RWPE1 (cell line): ENCODE results near the gene ZMYM1.

Experiments used
- CTCF ChIA-PET: fragments of 350-600 bp; sonication (Branson Sonifier 250); formaldehyde crosslinking; extraction: SDS; loops from one replicate; lab custom pipeline; 2021; lab: Yijun Ruan, JAX
- POLR2A ChIA-PET: fragments of 400-600 bp; formaldehyde crosslinking; extraction: SDS; loops from one replicate; lab custom pipeline; 2020; ENCODE audit warnings: antibody characterized with exemption; ENCODE audit not compliant: low non-redundant PET; lab: Yijun Ruan, JAX
- DNase-seq: peaks from one replicate; pipeline ENCODE4 v3.0.0; 2012; ENCODE audit warnings: low spot score
- H3K27ac ChIP-seq: fragments of 450-650 bp; 2 replicates; pipeline ENCODE4 v1.5.1; 2017
- TF ChIP-seq, protein P1 (sequence below): fragments of 450-650 bp; conservative IDR thresholded peaks from 2 replicates; pipeline ENCODE4 v1.5.1; 2017; ENCODE audit warnings: low read depth, mild to moderate bottlenecking

Gene ZMYM1

DNA sequence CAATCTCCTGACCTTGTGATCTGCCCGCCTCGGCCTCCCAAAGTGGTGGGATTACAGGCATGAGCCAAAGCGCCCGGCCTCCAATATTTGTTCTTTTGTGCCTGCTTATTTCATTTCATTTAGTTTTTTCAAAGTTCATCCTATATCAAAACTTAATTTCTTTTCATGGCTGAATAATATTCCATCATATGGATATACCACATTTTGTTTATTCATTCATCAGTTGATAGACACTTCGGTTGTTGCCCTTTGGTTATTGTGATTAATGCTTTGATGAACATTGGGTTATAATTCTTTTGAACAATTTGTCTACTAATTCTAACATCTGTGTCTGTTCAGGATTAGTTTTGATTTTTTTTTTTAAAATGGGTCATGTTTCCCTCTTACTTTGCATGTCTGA is 72.0 kb downstream of the ZMYM1 start:
- TF ChIP-seq, protein P1, sequence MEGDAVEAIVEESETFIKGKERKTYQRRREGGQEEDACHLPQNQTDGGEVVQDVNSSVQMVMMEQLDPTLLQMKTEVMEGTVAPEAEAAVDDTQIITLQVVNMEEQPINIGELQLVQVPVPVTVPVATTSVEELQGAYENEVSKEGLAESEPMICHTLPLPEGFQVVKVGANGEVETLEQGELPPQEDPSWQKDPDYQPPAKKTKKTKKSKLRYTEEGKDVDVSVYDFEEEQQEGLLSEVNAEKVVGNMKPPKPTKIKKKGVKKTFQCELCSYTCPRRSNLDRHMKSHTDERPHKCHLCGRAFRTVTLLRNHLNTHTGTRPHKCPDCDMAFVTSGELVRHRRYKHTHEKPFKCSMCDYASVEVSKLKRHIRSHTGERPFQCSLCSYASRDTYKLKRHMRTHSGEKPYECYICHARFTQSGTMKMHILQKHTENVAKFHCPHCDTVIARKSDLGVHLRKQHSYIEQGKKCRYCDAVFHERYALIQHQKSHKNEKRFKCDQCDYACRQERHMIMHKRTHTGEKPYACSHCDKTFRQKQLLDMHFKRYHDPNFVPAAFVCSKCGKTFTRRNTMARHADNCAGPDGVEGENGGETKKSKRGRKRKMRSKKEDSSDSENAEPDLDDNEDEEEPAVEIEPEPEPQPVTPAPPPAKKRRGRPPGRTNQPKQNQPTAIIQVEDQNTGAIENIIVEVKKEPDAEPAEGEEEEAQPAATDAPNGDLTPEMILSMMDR: no peak
- POLR2A ChIA-PET: no interaction called here
- no peak for DNase-seq
- CTCF ChIA-PET: no interaction called here
- no peak overlapping the region for H3K27ac ChIP-seq

DNA sequence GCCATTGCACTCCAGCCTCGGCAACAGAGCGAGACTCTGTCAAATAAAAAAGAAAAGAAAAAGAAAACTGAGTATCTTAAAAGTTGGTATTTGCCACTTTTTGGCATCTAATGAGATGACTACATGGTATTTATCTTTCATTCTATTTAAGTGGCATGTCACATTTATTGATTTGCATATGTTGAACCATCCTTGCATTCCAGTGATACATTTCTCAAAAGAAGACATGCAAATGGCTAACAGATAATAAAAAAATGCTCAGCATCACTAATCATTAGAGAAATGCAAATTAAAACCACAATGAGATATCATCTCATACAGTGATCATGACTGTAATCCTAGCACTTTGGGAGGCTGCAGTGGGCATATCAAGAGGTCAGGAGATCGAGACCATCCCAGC is 85.7 kb downstream of the ZMYM1 start:
- ChIA-PET CTCF (no interaction called here), POLR2A (no interaction called here)
- no peak for DNase-seq
- no peak overlapping the region for H3K27ac ChIP-seq
- TF ChIP-seq, protein P1: no peak
